Neural progenitor cell (in vitro differentiated cells): ENCODE data around the gene RSL1D1.

Experiments used
- CTCF ChIP-seq: fragments of 200-600 bp; sonication (generic); IDR thresholded peaks from 2 replicates; pipeline ENCODE4 v1.5.1; 2017; ENCODE audit warnings: antibody characterized with exemption, mild to moderate bottlenecking
- EZH2 ChIP-seq: fragments of 200-600 bp; sonication (generic); IDR thresholded peaks from 2 replicates; pipeline ENCODE4 v1.6.1; 2017; ENCODE audit warnings: antibody characterized with exemption, mild to moderate bottlenecking, moderate library complexity

- TF ChIP-seq CTCF (no peak), EZH2 (no peak)
Observed at GRCh38 chr16:11799017-11799381, 52.3 kb downstream of the RSL1D1 start.
